Loucy (cell line): ENCODE results near the gene RNF157.
A peak's percentile ranks its signal among the peaks of the same experiment; 100 is the strongest.

Experiments
- H2AFZ ChIP-seq: fragments of 200-600 bp; sonication (generic); 2 replicates; pipeline ENCODE4 v1.6.0; 2016; ENCODE audit warnings: antibody characterized with exemption, mild to moderate bottlenecking, low read length, moderate library complexity
- H3F3A ChIP-seq: fragments of 200-600 bp; 2 replicates; pipeline ENCODE4 v1.6.0; 2016; ENCODE audit warnings: antibody characterized with exemption, low read depth, mild to moderate bottlenecking
- H3K27me3 ChIP-seq: fragments of 200-600 bp; sonication (generic); 2 replicates; pipeline ENCODE4 v1.6.1; 2014; ENCODE audit warnings: low read length, mild to moderate bottlenecking; ENCODE audit not compliant: insufficient read depth, poor library complexity, severe bottlenecking
- H3K36me3 ChIP-seq: fragments of 200-600 bp; sonication (generic); 2 replicates; pipeline ENCODE4 v1.6.1; 2016; ENCODE audit warnings: low read length; ENCODE audit not compliant: insufficient read depth
- H3K4me1 ChIP-seq: fragments of 200-600 bp; sonication (generic); 2 replicates; pipeline ENCODE4 v1.5.1; 2014; ENCODE audit warnings: low read length, mild to moderate bottlenecking; ENCODE audit not compliant: insufficient read depth, poor library complexity, severe bottlenecking
- H3K4me2 ChIP-seq: fragments of 200-600 bp; sonication (generic); 2 replicates; pipeline ENCODE4 v1.6.0; 2014; ENCODE audit warnings: antibody characterized with exemption, low read length, low read depth, mild to moderate bottlenecking; ENCODE audit not compliant: poor library complexity, severe bottlenecking
- H3K4me3 ChIP-seq: fragments of 200-600 bp; sonication (generic); 2 replicates; pipeline ENCODE4 v1.5.1; 2014; ENCODE audit warnings: low read length, mild to moderate bottlenecking, mixed read lengths; ENCODE audit not compliant: poor library complexity, severe bottlenecking
- H3K79me2 ChIP-seq: fragments of 200-600 bp; sonication (generic); 2 replicates; pipeline ENCODE4 v1.6.1; 2014; ENCODE audit warnings: low read length; ENCODE audit not compliant: insufficient read depth
- H3K9ac ChIP-seq: fragments of 200-600 bp; sonication (generic); 2 replicates; pipeline ENCODE4 v1.6.0; 2014; ENCODE audit warnings: mild to moderate bottlenecking, low read depth, low read length, moderate library complexity; ENCODE audit not compliant: poor library complexity, severe bottlenecking
- H3K9me2 ChIP-seq: fragments of 200-600 bp; sonication (generic); replicated peaks from 2 replicates; pipeline ENCODE4 v1.6.1; 2016; ENCODE audit warnings: low read depth, low read length, mixed read lengths
- H3K9me3 ChIP-seq: fragments of 200-600 bp; sonication (generic); 2 replicates; pipeline ENCODE4 v1.6.1; 2014; ENCODE audit warnings: mild to moderate bottlenecking, antibody characterized with exemption, low read length, low read depth; ENCODE audit not compliant: insufficient read depth
- H4K20me1 ChIP-seq: fragments of 200-600 bp; sonication (generic); 2 replicates; pipeline ENCODE4 v1.6.0; 2014; ENCODE audit warnings: antibody characterized with exemption, low read length, mild to moderate bottlenecking; ENCODE audit not compliant: insufficient read depth, poor library complexity, severe bottlenecking
- EZH2phosphoT487 ChIP-seq: fragments of 200-600 bp; IDR thresholded peaks from 2 replicates; pipeline ENCODE4 v1.6.1; 2018; ENCODE audit warnings: antibody characterized with exemption, mild to moderate bottlenecking, moderate library complexity, borderline replicate concordance
- TF ChIP-seq, protein P1 (sequence below): fragments of 200-600 bp; sonication (generic); conservative IDR thresholded peaks from 2 replicates; pipeline ENCODE4 v1.5.1; 2014; ENCODE audit warnings: mild to moderate bottlenecking, antibody characterized with exemption, low read length

Gene RNF157

DNA sequence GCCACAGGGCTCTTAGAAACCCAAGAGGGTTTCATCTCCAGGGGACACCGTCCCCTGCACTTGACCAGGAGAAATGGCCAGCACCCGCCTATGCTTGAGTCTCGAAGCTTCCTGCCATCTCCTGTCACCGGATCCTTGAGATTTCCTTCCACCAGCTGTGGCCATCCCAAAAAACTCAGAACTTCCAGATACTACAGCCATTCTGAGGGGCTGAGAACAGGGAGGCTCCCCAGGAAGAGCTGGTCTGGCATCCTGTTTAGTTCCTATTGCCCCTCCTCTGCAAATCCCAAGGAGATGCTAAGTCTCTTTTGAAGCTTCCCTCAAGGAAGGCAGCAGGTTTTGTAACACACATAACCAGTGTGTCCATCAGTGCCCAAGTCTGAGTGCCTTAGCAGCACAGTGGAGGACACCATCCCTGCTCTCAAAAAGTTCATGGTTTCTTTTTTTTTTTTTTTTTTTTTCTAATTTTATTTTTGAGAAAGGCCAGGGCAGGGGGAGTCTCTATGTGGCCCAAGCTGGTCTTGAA lies 26.8 kb upstream of the RNF157 start:
- Histone ChIP-seq H2AFZ (no peak overlapping the region), H3K4me3 (peak overlapping the region; percentile 81), H4K20me1 (peaks cover 37% of the 10 kb centered on the region), H3F3A (peaks cover 6% of the 10 kb centered on the region), H3K9me2 (no peaks in the 10 kb centered on the region), H3K36me3 (no peaks in the 10 kb centered on the region; the same call in 1 of the 2 replicates), H3K4me1 (peaks cover 56% of the 10 kb centered on the region), H3K9ac (peak overlapping the region; percentile 85), H3K4me2 (peak overlapping the region; percentile 84), H3K27me3 (no peaks in the 10 kb centered on the region), H3K9me3 (no peaks in the 10 kb centered on the region), H3K79me2 (peaks cover 60% of the 10 kb centered on the region)
- TF ChIP-seq, protein P1, sequence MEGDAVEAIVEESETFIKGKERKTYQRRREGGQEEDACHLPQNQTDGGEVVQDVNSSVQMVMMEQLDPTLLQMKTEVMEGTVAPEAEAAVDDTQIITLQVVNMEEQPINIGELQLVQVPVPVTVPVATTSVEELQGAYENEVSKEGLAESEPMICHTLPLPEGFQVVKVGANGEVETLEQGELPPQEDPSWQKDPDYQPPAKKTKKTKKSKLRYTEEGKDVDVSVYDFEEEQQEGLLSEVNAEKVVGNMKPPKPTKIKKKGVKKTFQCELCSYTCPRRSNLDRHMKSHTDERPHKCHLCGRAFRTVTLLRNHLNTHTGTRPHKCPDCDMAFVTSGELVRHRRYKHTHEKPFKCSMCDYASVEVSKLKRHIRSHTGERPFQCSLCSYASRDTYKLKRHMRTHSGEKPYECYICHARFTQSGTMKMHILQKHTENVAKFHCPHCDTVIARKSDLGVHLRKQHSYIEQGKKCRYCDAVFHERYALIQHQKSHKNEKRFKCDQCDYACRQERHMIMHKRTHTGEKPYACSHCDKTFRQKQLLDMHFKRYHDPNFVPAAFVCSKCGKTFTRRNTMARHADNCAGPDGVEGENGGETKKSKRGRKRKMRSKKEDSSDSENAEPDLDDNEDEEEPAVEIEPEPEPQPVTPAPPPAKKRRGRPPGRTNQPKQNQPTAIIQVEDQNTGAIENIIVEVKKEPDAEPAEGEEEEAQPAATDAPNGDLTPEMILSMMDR, result no peak
- TF ChIP-seq EZH2phosphoT487, result no peak

DNA sequence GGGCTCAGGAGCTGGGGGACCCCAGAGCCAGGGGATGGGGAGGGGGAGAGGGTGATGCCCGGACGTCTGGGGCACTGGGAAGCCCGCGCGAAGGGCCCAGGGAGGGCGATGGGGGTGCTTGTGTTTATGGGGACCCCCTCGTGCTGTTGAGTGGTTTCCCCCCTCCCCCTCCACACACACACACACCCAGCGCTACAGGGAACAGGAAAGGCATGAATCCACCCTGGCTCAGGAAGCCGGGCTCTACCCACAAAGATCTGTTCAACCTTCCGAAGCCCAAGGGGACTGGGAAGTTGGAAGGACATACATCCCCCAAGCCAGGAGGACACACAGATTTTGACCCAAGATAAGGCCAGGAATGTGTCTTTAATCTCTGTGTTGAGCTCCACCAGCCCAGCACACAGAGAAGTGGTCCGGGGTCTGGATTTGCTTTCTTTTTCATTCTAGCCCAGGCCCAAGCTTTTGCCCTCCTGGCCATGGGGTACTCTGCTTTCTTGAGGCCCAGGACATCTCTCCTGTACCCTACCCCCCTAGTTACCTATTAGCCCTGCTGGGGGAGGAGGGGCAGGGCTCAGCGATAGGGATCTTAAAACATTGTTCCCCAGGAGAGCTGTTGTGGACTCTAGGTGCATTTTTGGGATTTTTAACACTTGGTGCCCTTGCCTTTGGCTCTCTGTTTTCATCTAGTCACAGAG lies 26.1 kb upstream of the RNF157 start:
- H3K4me1 ChIP-seq, result peaks cover 62% of the 10 kb centered on the region
- peaks cover 37% of the 10 kb centered on the region for H4K20me1 ChIP-seq
- H3K9me3 ChIP-seq, result no peaks in the 10 kb centered on the region
- H3K79me2 ChIP-seq, result peaks cover 56% of the 10 kb centered on the region
- peaks cover 6% of the 10 kb centered on the region for H3F3A ChIP-seq
- H3K4me3 ChIP-seq, result peak overlapping the region; percentile 81
- peak overlapping the region; percentile 84 for H3K4me2 ChIP-seq
- H3K36me3 ChIP-seq, result no peaks in the 10 kb centered on the region; the same call in 1 of the 2 replicates
- H3K9me2 ChIP-seq, result no peaks in the 10 kb centered on the region
- TF ChIP-seq EZH2phosphoT487, result no peak
- TF ChIP-seq, protein P1, result no peak
- no peaks in the 10 kb centered on the region for H3K27me3 ChIP-seq
- H2AFZ ChIP-seq, result no peak overlapping the region
- peak overlapping the region; percentile 85 for H3K9ac ChIP-seq

DNA sequence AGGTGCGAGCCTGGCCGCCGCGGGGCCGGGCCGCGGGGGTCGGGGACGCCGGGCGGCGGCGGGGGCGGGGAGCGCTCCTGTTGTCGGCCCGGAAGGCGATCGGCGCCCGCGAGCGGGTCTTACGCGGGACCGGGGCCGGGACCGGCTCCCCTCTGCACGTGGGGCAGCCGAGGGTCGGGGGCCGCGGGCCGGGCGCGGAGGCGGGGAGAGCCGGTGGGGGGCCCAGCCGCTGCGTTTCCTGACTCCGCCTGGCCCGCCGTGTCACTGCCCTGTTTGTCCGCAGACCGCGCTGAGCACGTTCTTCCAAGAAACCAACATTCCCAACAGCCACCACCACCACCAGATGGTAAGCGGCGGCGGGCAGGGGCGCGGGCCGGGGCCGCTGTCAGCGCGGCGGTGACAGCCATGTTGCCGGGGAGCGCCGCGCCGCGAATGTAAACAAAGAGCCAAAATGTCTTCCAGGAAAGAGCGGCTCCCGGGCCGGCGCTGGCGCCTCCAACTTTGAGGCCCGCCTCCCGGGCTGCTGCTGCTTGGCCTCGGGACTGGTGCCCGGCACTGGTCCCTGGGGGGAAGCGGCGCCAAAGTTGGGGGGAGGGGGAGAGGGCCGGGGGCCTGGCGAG lies 25.4 kb upstream of the RNF157 start:
- H3K9me3 ChIP-seq, result no peaks in the 10 kb centered on the region
- H3K9me2 ChIP-seq, result no peaks in the 10 kb centered on the region
- TF ChIP-seq, protein P1, result no peak
- no peak for TF ChIP-seq EZH2phosphoT487
- no peaks in the 10 kb centered on the region; the same call in 1 of the 2 replicates for H3K36me3 ChIP-seq
- peak overlapping the region; percentile 81 for H3K4me3 ChIP-seq
- peaks cover 37% of the 10 kb centered on the region for H4K20me1 ChIP-seq
- H3K9ac ChIP-seq, result peak overlapping the region; percentile 85
- H3F3A ChIP-seq, result peaks cover 6% of the 10 kb centered on the region
- H3K4me1 ChIP-seq, result peaks cover 57% of the 10 kb centered on the region
- H3K79me2 ChIP-seq, result peaks cover 49% of the 10 kb centered on the region
- 0 out of 2 replicates have a peak overlapping the region, but pooled peaks have one; percentile 53 for H2AFZ ChIP-seq
- H3K4me2 ChIP-seq, result peak overlapping the region; percentile 84
- no peaks in the 10 kb centered on the region for H3K27me3 ChIP-seq
